Measurements from ENCODE around the gene RMI1.
"Not testable (repeated sequence)": the region's sequence is repeated elsewhere in the genome, so short reads cannot be mapped to it uniquely, and the experiment has no call there.

RMI1 gene

DNA sequence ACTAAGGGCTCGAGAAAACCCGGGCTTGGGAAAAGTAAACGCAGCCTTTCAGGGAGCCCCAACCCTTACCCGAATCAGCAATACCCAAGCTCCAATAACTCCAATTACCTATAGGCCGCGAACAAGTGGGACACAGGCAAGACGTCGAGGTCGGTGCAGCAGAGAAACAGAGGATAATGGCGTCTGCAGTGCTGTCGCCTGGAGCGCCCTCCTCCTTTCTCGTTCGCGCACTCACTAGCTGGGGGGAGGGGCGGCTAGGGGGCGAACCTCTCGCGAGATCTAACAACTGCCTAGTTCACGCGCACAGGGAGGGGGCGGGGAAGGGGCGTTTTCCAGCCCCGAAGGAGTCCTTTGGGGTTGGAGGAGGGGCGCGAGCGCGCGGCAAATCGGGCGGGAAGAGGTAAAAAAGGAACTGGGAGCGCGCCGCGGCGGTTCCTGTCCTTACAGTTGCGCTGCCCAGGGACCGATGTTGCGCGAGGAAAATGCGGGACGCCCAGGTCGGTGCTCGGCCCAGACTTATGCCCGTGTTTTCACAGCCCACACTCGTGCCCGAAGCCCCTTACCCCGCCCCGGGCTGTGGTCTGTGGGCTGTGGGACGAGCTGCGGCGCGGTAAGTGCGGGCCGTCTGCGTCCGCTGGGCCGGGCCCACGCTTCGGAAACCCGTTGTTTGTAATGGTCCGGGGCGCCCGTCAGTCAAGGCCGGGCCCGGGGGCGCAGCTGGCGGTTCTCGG, at the start of gene RMI1:
Gene RMI1, plus strand, starts transcription at position 411 of the 731 bp plus-strand sequence. CDS start 20,182 bp downstream, outside the sequence.
- peak; percentile 74 to 86 for DNase-seq

DNA sequence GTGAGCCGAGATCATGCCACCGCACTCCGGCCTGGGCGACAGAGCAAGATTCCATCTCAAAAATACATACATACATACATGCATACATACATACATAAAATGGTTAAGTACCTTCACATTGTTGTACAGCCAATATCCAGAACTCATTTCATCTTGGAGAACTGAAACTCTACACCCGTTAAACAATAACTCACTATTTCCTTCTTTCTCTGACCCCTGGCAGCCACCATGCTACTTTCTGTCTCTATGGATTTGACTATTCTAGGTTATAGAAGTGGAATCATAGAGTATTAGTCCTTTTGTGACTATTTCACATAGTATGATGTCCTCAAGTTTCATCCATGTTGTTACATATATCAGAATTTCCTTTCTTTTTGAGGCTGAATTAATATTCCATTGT, 49.7 kb upstream of the RMI1 start:
- no peak for DNase-seq

DNA sequence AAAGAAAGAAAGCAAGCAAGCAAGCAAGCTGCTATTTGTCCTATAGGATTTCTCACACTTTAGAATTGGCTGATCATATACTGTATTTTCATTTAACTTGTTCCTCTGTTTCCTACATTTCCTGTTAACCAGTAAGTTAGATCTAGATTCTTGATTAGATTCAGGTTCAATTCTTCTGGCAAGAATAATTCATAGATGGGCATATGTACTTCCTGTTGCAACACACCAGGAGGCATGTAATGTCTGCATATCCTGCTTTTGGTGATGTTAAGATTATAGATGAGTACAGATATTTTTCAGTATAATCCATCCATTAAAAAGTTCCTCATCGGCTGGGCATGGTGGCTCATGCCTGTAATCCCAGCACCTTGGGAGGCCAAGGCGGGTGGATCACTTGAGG, 48.6 kb upstream of the RMI1 start:
- DNase-seq = no peak

DNA sequence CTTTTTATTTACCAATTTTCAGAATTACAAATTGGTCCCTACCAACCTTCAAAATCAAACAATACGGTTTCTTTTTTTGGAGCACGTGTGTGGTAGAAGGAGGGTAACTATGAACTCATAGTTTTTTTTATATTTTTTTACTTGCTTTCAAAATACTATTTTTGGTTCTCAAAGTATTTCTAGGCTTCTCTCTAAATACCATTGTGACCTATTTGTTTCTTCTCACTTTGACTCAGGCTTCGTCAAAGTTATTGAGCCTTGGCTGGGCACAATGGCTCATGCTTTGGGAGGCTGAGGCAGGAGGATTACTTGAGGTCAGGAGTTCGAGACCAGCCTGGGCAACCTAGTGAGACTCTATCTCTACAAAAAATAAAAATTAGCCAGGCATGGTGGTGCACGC, 47.8 kb upstream of the RMI1 start:
- no peak for DNase-seq

DNA sequence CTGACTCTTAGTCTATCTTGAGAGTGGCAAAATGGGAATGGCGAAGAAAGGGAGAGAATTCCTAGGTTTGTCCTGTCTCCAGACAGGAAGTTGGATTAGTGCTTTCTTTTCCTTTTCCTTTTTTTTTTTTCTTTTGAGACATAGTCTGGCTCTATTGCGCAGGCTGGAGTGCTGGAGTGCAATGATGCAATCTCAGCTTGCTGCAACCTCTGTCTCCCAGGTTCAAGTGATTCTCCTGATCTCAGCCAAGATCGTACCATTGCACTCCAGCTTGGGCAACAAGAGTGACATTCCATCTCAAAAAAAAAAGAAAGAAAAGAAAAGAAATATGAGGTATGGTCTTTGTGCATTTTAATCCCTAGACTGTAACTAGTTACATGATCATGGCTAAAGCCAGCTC, 46.8 kb upstream of the RMI1 start:
- no peak for DNase-seq

DNA sequence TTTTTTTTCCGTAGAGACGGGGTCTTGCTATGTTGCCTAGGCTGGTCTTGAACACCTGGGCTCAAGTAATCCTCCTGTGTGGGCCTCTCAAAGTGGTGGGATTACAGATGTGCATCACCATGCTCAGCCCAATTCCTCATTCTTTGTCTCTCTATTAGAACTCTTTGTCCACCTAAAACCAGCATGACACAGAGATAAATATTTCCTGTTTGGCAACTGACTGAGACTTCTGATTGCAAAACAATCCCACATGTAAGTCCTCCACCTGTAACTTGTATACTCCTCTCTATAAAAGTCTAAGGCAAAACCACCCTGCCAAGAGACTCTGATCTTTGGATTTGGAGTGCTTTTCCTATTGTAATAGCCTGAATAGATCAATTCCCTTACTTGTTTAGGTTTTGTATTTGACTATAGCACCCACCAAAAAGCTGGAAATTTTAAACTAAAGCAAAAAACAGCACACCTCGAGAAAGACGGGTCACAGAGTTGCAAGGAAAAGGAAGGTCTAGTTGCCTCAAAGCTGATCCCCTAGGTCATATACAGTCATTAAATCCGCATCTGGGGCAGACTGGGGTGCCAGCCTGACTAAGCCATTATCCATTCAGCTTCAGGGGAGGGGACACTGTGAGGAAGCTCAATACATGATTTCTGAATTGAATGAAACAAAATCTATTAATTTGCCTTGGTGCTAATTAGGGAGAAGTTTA, 45.9 kb upstream of the RMI1 start:
- no peak for DNase-seq

DNA sequence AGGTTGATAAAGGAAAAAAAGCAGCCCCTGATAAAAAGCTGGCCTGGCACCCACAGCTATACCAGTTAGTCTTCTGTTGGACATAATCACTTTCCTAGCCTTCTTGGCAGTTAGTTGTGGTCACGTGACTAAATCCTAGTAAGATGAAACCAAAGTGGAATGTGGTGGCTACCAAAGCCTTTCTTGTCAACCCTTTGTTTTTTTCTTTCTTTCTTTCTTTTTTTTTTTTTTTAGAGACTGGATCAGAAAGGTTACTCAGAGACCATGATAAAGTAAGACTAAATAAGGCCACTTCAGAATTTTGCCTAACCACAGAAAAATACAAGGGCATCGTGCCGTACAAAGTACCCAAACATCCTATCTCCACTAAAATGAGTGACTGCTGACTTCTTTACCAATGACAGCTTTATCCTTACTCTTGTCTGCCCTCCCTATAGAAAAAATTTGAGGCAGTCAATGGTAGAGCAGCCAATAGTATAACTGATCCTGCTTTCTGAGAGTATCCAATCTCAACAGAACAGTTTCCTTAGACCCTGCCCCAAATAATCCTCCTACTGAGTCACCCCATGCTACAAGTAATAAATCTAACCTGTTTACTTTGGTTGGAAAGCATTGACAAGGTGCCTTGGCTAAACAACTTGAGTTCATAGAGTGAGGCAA, 45.2 kb upstream of the RMI1 start:
- DNase-seq = no peak

DNA sequence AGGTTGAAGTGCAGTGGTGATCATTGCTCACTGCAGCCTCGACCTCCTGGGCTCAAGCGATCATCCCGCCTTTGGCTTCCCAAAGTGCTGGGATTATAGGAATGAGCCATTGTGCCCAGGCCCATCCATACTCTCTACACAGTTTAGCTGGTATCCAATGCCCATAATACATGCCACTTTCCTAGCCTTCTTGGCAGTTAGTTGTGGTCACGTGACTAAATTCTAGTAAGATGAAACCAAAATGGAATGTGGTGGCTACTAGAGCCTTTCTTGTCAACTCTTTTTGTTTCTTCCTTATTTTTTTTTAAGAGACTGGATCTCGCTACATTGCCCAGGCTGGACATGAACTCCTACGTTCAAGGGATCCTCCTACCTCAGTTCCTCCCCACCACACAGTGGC, 44.1 kb upstream of the RMI1 start:
- no peak for DNase-seq

DNA sequence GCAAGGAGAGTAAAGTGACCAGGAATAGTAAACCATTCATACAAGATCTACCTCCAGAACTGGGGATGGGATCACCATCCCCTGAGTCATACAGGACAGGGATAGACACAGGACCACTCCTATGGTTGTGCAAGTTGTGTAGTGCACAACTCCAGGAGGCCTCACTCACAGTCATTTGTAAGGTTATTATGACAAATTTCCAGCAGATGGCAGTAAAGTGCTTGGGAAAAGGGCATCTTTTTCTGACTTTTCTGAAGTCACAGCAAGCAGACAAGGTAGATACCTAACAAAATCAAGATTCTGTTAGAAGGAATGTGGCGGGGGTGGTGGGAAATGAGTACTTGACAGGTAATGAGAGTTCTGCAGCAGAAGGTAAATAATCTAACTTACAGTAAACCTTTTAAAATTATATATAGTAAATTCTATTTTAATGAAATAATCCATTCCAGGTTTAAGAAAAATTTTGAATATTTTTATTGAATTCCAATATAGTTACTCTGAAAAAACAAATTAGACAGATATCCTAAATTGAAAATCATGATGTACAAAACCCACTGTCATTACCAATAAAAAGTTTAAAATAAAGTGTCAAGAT, 42.6 kb upstream of the RMI1 start:
- peak in 1 of 2 experiments; percentile 57 for DNase-seq

DNA sequence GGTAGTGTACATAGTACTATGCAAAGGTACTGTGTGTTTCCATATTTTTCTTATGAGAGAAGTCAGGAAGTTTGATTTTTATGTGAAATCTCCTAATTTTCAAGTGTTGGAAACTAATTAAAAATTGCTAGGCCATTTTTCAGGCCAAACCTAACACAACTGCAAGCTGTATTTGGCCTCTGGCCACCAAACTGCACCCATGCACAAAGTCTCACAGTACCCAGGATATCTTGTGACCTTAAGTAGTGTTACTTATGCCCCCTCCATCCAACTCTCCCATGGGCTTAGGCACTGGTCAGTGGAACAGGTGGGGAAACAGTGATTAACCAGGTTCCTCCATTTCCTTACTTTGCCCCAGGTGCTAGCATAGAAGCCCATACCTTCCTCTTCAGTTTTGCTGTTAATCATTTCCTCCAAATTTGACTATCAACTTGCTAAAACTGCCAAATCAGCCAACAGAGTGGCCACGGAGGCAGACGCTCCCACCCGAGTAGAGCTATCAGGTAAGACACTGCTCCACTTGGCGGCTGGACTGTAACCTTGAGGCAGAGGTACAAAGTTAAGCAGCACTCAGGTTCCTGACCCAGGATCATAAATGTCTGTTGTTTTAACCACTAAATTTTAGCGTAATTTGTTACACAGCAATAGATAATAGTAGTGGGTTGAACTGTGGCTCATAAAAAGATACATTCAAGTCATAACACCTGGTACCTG, 39.9 kb upstream of the RMI1 start:
- DNase-seq = no peak

DNA sequence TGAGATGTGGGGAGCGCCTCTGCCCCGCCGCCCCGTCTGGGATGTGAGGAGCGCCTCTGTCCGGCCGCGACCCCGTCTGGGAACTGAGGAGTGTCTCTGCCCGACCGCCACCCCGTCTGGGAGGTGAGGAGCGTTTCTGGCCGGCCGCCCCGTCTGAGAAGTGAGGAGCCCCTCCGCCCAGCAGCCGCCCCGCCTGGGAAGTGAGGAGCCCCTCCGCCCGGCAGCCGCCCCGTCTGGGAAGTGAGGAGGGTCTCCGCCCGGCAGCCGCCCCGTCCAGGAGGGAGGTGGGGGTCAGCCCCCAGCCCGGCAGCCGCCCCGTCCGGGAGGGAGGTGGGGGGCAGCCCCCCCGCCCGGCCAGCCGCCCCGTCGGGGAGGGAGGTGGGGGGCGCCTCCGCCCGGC, 32.5 kb upstream of the RMI1 start:
- not testable (repeated sequence) for DNase-seq

DNA sequence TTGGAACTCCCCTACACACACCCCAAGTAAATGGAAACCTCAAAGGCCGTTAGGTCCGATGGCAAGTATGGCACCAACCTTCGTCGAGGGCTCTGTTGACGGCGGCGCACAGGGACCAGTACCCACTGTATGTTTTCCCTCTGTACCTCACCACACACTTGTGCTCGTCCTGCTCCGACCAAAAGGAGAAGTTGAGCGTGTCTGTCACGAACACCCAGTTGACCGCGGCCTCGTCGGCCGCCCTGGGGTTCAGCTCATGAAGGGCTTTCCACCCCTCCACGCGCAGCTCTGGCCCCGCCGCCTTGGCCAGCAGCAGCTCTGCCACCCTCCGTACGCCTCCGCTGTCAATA, 24.5 kb upstream of the RMI1 start:
- no peak for DNase-seq

DNA sequence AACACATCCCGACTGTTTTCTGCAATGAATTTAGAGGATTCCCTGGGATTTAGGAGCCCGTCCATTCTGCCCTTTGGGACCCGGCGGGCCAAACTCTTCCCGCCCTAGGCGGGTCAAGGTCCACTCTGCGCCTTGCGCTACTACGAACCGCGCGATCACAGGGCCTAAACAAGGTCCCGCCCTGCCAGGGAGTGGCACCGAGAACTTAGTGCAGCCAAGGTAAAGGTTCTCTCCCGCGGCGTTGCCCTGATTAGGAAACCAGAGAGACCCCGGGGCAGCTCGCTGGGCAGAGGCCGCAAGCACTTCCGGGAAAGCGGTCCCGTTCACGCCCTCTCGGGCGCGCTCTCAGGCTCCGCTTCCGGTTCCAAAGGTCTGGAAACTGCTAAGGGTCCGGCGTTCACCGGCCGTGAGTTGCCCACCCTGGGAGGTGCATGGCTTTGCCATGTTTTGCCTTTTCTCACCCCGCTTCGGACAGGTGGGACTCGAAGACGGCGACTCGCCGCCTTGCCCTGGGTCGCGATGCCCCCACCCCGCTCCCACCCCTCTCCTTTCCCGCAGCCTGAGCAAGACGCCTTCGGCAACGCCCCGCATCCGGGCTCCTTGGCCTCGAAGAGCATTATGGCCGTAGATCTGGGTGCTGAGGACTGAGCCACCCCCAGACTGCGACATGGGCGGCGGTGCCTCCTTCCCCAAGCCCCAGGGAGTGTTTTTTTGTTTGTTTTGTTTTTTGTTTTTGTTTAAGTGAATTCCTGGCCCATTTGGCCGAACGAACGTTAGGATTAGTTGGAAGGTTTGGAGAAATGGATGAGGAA, 24.0 kb upstream of the RMI1 start:
- peak in 1 of 2 experiments; percentile 11 for DNase-seq

DNA sequence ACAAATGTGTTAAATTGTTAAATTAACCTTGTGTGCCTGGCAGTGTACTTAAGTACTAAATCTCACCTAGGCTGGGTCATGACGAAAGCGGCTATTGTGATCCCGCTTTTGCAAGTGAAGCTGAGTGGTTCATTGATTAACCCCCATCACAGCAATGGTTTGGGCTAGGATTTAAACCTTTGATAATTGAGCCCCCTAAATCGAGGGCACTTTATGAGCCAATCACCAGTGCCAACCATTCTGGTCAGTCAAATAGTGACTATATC, 23.4 kb upstream of the RMI1 start:
- DNase-seq = no peak

DNA sequence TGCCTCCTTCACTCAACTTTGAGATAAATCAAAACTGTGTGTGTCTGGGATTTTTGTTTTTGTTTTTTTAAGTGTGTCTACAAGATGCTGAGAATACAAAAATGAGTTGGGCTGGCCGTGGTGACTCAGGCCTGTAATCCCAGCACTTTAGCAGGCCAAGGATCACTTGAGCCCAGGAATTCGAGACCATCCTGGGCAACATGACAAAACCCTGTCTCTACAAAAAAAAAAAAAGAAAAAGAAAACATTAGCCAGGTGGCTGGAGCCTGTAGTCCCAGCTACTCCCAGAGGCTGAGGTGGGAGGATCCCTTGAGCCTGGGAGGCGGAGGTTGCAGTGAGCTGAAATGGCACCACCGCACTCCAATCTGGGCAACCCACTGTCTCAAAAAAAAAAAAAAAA, 21.5 kb upstream of the RMI1 start:
- DNase-seq = no peak

DNA sequence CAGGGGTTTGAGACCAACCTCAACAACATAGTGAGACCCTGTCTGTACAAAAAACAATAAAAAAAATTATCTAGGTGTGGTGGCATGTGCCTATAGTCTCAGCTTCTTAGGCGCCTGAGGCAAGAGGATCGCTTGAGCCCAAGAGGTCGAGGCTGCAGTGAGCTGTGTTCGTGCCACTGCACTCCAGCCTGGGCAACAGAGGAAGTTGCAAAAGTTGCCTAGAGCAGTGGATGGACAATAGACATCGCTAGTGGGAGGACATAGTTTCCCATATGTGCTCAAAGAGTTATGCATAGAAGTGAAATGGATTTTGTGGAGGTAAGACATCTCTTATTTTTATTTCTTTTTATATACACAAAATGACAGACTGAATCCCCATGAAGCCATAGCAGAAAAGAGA, 19.6 kb upstream of the RMI1 start:
- DNase-seq = no peak

DNA sequence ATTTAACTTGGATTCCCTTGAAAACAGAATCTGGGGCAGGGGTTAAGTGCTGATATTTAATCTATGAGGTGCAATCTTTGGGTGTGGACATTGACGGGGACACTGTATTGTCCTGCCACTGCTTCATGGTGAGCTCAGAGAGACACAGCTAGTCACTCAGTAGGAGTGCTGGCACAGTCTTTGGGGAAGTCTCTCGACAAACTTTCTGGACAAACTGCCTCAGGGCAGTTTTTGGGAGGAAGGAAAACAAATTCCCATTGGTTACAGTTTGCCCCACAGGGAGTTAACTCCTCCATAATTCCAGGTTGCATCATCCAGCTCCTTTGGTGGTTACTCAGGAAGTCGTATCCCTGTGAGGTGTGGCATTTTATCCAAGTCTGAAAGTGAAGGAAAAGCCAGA, 18.4 kb upstream of the RMI1 start:
- DNase-seq = no peak

DNA sequence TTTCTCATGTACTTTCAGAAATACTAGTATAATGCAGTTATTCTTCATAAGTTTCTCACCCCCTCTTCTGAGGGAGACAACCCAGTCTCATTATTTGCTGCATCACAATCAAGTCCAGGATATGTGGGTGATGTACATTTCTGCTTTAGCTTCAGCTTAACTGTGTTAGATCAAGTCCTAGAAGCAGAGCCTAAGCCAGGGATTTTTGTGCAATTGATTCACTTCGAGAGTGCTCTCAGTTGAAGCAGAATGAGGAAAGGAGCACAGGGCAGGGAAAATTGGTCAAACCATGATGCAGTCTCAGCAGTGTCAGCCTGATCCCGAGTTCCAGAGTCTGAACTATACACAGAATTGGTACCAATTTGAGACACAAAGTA, 15.6 kb upstream of the RMI1 start:
- no peak for DNase-seq

DNA sequence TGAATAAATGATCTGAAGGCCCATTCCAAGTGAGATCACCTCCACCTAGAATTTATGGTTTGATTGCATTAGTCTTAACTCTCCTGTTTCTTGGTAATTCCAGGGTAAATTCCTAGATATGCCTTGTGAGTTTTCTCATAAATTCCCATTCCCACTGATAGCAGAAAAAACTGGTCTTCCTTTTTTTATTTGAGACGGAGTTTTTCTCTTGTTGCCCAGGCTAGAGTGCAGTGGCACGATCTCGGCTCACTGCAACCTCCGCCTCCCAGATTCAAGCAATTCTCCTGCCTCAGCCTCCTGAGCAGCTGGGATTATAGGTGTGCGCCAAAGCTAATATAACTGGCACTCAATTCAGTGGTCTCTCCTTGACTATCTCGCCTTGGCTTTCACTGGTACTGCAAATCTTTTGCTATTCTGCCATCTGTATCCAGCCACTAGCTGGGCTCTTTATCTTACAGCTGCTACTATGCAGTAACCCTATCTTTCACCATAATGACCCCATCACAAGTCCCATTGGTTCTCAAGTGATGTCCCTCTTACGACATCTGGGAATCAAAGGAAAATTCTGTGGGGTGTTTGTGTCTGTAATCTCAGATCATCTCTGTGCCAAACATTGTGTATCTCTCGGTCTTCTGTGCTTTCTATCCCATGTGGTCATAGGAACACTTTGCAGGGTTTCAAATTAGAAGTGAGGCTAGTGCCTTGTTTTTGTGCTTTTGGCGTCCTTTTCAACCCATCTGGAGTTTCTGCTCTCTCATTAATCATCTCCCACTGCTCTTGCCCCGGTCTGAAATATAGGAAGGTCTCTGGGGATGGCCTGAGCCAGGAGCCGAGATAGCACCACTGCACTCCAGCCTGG, 15.0 kb upstream of the RMI1 start:
- DNase-seq = no peak

DNA sequence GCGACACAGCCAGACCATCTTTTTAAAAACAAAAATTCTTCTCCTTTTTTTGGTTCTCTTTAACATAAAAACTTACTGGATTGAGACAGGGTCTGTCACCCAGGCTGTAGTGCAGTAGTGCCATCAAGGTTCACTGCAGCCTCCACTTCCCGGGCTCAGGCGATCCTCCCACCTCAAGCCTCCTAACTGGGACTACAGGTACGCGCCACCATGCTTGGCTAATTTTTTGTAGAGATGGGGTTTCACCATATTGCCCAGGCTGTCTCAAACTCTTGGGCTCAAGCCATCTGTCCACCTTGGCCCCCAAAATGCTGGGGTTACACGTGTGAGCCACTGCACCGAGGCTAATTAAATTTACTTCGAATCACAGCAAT, 14.4 kb upstream of the RMI1 start:
- no peak for DNase-seq

DNA sequence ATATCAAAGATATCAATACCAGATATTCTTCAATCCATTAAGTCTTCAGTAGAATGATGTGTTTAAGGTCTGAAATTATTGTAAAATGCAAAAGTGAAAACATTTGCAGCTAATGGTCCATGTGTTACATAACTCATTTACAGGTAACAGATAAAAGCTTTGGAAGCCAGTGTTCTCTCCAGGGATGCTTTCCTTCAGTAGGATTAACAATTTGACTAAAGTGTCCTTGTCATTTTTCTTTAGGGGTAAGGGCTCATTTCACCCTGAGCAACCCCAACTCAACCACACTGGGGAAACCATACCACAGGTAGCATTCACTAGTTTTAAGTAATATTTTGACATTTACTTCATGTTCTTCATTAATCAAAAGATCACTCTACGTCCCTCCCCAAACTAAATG, 13.5 kb upstream of the RMI1 start:
- DNase-seq = no peak

DNA sequence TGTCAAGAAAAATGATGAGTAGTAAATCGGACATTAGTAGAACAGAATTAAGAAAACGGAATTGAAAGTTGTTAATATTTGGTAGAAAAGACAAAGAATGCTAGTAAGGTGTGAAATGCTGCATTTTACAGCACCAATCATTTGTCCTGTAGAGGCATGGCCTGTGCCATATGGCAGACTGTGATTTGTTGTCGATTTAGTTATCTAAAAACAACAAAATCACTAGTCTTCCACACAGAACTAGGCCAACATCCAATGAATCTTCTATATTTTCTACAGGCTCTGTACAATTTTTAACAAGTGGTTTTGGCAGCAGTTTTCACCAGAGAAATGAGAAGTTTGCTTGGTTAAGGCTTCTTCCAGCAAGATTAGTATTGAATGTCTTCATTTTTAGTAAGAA, 11.0 kb upstream of the RMI1 start:
- DNase-seq = no peak
